Cortex of kidney (tissue), 1 donor: ENCODE results near the gene GVQW3.
"Not testable (repeated sequence)": the region's sequence is repeated elsewhere in the genome, so short reads cannot be mapped to it uniquely, and the experiment has no call there.

Experiments used
- DNase-seq: peaks from one replicate; lab custom pipeline; 2025; lab: John Stamatoyannopoulos, UW

Gene GVQW3

DNA sequence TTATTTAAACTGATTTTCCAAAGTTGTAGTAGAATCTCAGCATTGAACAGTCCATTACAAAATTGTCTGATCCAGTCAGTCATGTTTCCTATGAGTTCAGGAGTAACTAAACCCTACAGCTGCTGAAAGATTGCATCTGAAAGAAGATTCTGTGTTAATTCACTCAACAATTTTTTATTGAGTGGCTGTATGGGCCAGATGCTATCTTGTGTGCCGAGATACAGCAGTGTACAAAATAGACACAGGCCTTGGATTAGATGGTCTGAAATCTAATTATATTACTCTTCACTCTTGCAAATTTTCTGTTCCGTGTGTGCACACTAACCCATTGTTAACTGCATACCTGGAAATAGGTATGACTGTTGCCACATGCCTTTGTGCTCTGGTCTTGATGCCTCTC is 7.3 kb downstream of the GVQW3 start:
- no peak for DNase-seq

DNA sequence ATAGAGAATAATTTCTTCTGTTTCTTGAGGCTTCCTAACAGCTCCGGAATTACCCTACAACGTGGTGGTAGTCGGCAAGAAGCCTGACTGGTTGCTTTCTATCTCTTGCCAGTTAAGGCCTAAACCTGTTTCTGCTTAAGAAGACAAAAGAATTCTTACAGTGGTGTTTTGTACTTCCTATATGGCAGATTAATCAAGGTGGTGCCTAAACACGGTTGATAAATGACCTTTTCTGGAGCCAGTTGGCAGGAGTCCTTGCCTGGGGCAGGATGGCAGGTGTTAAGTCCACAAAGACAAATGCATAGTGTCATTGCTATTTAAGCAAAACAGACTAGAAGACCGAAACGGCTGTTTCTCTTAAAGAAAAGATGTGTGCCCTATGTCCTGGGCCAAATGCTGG is 9.9 kb downstream of the GVQW3 start:
- no peak for DNase-seq

DNA sequence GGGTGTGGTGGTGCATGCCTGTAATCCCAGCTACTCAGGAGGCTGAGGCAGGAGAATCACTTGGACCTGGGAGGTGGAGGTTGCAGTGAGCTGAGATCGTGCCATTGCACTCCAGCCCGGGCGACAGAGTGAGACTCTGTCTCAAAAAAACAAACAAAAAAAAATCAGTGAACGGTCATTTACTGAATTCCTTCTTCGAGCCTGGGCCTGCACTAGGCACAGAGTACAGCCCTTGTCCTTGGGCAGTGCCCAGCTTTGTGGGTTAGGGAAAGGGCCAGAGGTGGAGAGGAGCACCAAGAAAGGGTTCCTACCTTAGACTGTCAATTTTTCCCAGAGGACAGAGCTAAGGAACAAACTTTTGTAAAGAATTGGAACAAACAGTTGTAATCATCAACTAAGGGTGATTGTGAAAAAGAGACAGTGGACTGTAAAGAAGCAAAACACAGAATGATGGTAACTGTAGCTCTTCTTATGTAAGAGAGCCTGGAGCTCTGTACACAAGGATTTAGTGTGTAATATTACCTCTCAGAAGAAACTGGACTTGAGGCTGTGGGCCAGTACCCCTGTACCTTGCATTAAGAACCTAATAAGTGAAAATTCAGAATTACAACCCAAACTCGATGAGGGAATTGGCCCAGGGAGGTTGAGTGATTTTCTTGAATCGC is 10.8 kb downstream of the GVQW3 start:
- DNase-seq, result no peak

DNA sequence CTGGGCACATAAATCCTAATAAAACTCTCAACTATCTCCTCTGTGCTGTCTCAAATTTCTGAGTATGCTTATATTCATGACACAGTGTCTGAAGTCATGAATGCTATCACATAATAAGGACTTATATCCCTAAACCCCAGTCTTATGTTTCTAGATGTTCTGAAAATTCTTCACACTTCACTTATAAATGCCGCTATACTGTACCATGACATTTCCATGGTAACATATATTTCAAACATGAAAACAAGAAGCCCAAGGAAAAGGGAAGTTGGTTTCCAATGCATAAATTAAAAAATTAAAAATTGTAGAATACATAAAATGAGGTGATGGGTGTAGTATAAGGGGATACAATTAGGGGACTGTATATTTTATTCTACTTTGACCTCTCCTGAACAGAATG is 11.7 kb downstream of the GVQW3 start:
- DNase-seq, result no peak

DNA sequence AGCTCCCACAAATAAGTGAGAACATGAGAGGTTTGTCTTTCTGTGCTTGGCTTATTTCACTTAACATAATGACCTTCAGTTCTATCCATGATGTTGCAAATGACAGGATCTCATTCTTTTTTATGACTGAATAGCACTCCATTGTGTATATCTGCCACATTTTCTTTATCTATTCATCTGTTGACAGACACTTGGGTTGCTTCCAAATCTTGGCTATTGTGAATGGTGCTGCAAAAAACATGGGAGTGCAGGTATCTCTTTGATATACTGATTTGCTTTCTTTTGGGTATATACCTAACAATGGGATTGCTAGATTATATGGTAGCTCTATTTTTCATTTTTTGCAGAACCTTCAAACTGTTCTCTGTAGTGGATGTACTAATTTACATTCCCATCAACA is 13.3 kb downstream of the GVQW3 start:
- no peak for DNase-seq

DNA sequence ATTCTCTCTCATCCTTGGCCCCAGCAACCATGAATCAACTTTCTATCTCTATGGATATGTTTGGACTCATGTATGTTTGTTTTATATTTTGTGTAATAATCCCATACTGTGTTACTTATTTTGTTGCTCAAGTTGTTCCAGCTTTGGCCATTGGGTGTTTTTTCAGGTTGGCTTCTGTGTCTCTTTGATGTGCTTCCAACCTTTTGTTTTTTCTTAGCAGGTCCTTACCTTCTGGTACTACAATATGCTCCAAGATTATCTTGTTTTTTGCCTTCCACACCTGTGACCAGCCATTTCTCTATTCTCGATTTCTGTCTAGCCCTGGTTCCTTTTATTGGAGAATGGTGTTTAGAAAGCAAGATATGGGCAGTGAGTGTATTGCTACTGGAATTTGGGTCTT is 14.2 kb downstream of the GVQW3 start:
- no peak for DNase-seq

DNA sequence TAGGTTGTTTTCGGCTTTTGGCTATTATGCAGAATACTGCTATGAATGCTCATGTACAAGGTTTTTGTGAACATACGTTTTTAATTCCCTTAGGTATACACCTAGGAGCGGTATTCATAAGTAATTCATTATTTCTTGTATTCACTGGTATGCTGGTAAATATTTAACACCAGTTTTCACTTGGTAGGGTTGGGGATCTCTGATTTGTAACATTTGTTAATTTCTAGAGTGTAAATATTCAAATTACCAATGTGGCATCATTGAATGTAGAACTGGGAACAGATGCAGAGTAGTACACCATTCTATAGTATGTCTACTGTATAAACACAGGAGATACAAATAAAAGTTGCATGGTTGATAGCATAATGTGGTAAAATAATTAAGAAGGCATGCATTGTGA is 16.3 kb downstream of the GVQW3 start:
- no peak for DNase-seq

DNA sequence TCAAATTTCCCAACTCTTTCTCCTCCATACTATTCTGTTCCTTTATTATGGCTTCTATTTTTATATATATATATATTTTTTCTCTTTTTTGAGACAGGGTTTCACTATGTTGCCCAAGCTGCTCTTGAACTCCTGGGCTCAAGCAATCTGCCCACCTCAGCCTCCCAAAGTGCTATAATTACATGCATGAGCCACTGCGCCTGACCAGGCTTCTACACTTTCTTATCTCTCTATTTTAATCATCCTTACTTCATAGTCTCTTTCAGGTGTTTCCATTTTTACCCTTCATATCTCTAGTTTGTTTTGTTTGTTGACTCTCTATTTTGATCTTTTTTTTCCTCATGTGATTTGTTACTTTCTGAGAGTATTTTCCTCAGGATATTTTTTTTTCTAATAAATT is 19.8 kb downstream of the GVQW3 start:
- no peak for DNase-seq

DNA sequence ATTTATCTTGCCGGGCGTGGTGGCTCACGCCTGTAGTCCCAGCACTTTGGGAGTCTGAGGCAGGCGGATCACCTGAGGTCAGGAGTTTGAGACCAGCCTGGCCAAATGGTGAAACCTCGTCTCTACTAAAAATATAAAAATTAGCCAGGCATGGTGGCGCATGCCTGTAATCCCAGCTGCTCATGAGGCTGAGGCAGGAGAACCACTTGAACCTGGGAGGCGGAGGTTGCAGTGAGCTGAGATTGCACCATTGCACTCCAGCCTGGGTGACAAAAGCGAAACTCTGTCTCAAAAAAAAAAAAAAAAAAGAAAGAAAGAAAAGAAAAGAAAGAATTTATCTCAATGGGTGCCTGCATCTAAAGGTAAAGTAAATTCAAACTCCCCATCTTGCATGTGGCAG is 20.4 kb downstream of the GVQW3 start:
- not testable (repeated sequence) for DNase-seq

DNA sequence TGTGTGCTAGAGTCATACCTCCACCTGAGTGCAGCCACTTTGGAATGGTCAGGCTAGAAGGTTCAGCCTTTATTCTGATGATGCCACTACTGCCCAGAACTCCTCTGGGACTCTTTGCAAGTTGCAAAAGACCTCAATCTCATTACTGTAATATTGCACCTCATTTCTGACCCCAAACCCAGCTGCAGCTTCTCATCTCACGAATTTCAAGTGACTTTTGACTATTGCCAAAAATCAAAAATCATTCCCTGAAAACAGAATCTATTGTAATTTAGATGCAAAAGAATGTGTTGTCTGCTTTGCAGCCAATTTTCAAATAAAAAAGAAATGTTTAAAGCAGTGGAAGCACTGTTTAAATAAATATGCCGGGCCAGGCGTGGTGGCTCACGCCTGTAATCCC is 25.2 kb downstream of the GVQW3 start:
- DNase-seq, result no peak

DNA sequence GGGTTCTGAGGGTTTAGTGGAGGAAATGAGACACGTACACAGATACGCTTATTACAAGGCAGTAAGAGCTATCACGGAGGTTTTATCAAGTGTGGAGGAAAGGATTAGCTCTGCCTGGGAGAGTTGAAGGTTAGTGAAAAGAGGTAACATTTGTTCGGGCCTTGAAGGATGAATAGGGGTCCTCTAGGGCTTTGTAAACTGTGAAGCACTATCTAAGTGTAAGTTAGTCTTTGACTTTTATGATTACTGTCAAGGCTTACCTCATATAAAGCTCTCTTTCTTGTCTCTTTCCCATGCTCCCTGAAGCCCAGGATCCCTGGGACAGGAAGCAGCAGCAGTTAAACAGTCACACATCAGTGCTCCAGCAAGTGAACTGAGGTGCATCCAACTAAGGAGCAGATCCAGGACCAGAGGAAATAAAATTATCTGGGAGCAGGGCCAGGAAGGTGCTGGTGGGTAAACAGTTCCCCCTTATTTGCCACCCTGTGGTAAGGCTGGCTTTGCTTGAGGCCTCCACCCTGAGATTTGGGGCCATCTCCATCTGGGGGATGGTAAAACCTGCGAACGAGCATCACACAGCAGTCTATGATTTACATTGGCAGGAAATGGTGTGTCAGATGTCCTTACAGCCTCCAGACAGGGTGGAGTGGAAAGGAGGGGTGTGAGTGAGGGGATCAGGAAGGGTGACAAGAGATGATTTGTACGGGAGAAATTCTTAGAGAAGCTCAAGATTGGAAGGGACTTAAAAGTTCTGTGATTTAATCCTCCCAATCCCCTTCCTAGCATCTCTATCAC is 27.2 kb downstream of the GVQW3 start:
- no peak for DNase-seq

DNA sequence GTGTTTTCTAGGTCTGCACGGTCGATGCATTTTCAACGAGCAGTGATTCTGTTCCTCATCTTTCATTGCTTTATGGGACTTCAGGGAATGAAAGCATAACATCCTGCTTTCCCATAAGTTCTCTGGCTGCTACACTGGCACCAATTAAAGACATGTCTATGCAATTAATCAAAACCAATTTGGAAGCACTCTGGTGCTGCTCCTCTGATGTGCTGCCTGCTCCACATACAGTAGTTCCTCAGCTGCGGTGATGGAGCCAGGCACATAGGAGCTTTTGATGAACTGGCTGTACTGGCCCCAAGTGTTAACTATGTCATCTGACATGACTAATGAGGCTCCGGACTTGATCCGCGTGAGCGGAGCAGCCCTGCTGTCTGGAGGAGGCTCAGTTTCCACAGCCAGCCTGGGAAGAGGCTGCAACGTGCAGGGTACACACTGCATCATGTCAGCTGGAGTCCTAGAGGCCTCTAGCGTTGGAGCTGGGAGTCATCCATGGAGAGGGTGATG is 29.8 kb downstream of the GVQW3 start:
- DNase-seq, result no peak

DNA sequence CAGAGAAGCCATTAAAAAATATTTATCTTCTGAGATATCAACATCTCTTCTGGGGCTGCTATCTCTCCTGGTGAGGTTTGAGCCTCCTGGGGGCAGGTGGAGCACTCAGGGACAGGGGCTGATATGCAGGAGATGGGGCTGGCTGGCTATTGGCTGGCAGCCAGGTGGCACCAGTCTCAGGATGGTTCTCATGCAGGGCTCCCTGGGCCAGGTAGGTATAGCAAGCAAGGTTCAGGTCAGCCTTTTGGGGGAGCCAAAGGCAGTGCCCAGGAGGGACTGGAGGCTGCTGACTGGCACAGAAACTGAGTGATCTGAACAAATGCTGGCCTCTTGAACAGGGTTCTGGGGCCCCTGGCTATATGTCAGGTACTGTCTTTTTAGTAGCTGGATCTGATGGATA is 34.0 kb downstream of the GVQW3 start:
- DNase-seq, result no peak

DNA sequence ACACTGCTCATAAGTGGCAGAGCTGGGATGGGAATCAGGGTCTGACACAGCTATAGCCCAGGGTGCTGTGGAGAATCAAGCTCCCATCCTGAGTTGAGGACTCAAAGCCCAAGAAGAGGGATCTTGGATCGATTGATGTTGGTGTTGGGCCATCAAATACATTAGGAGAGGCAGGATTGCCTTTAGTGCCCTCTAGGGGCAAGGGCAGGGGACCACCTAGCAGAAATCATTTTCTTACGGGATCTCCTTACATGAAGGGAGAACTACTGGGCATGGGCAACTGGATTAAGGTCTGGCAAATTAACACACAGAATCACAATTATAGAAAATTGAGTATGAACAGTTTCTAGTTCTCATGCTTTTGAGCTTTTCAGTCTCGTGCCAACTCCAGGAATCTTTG is 38.8 kb downstream of the GVQW3 start:
- no peak for DNase-seq

DNA sequence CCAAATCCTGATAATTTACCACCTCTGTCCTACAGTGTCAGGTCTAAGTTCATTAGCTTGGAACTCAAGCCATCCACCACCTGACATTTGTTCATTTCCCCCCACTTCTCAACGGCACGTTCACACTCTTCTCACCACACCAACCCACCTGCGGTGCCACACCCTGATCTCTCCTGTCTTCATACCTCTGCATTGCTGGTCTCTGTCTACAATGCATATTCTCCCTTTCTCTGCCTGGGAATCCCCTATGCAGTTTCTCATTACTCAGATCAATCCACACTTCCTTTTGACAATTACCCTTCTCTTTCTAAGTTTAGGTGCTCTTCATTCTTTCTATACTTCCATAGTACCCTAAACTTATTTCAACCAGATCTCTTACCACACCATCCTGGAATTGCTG is 43.3 kb downstream of the GVQW3 start:
- DNase-seq, result no peak

DNA sequence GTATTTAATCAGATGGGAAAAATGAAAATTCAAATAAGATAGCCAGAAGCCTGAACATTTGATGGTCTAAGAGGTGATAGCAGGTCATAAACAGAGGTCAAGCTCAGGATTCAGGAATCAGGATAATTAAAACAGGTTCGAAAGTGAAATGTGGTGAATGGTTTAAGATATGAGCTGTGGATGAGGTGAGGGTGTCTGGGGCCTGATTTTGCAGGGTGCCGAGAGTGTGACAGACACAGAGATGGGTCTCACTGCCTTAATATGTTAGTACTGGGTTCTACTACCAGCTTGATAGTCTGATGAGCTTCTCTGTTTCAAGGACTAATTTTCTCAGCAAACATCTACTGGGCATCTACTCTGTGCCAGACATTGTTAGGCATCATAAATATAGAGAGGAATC is 43.8 kb downstream of the GVQW3 start:
- DNase-seq, result no peak

DNA sequence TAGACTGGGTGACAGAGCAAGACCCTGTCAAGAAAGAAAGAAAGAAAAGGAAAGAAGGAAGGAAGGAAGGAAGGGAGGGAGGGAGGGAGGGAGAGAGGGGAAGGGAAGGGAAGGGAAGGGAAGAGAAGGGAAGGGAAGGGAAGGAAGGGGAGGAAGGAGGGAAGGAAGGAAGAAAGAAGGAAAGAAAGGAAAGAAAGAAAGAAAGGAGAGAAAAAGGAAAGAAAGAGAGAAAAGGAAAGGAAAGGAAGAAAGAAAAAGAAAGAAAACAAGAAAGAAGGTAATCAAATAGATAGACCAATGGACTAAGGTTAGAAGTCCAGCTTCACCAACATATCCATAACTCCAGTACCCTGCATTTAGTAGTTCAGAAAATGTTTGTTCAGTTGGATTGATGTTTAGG is 45.5 kb downstream of the GVQW3 start:
- DNase-seq, result no peak

DNA sequence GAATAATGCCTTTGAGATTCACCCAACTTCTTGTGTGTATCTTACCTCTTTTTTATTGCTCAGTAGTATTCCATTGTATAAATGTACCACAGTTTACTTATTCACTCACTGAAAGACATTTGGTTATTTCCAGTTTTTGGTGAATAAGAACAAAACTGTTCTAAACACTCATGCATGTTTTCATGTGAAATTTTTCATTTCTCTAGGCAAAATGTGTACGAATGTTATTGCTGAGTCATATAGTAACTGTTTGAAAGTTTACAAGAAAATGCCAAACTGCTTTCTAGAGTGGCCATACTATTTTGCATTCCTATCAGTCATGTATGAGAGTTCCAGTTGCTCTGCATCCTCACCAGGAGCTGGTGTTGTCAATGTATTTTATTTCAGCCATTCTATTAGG is 54.9 kb downstream of the GVQW3 start:
- DNase-seq, result no peak

DNA sequence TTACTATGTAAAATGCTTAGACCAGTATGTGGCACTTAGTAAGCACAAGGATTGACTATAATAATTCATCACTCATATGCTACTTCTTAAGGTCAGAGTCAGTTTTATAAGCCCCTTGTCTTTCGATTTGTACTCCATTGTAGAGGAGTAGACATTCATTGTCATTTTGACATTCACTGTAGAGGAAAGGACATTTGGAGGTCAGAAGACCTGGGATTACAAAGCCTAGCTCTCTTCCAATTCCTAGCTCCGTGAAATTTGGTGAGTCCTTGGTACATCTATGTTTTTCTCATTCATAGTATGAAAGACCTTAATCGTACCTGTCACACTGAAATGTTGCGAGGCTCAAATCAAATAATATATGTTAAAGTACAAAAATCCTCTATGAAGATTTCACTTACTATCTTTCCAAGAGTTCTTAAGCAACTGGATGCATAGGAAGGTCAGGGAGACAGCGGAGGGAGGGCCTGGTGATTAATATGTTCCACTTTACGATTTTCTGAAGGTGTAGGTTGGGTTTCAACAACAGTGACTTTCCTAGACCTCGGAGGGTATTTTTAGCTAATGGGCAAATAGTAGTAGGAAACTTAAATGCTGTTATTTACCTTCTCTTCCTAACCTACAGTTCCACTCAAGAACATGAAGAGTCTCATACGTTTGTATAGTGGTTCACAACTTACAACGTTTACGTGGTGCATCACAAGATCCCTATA is 62.3 kb downstream of the GVQW3 start:
- DNase-seq, result no peak

DNA sequence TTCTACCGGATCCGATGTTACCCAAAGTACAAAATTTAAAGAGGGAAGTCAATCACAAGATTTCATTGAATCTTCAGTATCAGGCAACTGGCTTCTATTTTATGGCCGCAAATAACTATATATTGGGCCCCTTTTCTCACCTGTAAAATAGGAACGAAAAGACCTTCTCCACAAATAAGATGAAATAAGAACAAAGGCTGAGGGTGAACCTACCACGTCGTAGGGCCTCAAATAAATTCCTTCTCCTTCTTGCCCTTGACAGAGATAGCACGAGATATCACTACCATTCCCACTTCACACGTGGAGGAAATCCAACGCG is 62.9 kb downstream of the GVQW3 start:
- no peak for DNase-seq

DNA sequence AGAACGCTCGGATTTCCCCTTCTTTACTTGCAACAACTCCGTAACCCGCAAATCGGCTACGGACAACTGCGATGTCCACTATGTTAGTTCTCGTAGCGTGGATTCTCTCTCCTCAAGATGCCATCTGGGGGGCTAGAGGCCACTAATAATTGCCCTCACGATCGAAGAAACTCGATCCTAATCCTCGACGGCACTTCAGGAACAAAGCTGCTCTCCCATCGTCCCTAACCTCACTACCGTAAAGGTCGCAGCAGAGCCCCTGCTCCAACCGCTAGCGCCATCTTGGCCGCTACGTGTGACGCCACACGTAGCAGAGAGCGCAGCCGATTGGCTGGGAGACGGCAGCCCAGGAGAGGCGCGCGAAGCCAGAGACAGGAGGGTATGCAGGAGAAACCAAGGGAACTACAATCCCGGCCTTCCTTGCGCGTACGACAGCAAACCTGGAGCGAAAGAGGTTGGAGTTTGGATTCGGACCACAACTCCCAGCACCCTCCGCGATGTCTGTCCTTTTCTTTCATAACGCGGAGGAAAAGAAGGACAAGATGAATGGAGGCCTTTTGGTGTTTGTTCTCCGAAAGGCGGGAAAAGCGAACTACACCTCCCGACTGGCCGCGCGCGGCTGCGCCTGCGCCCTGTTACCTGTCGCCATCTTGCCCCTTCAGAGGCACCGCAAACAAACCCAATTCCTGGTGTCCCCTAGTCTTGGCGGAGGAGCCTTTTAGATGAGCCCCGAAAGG is 63.4 kb downstream of the GVQW3 start, which contains the start of gene EMSY:
EMSY (plus strand) TSS at position 635 of the 737 bp plus-strand sequence. CDS start 1,921 bp downstream, outside the sequence.
- peak; percentile 76 for DNase-seq
